COLO668 (cell line): ENCODE data around the gene GIT2.

Source experiments
- DNase-seq: peaks from one replicate; lab custom pipeline; 2025; ENCODE audit not compliant: unreplicated experiment; lab: John Stamatoyannopoulos, UW

The GIT2 gene

DNA sequence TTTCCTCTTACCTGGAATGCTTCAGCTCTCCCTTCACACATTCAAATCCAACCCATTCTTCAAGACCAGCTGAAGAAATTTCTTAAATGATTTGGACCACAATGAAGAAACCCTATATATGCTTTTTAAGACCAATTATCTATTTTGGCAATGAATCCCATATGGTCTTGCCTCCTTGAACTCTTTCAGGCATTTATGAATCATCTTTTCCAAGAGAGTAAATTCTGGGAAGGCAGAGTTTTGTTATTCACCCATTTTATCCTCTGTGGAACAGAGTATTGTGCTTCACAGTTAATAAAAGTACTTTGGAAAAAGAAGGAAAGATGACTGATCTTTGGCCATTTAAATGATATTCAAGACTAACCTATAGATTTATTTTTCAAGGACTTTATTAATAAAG is 14.0 kb downstream of the GIT2 start:
- no peak for DNase-seq

DNA sequence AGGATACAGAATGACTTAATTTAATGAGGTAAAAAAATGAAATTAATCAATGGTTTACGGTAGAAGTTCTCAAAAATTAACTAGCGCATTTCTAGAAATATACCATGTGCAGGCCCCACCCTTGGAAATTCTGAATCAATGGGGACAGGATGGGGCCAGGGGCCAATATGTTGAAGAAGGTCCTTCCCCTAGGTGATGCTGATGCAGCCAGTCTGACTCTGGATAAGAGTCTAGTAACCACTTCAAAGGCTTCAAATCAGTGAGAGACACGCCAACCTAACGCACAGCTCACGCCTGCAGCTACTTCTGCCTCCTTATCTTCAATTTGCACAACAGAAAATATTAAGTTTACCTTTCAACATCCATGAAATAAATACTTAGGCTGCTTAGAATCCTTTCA is 14.9 kb downstream of the GIT2 start:
- no peak for DNase-seq

- DNase-seq: no peak
Observed at GRCh38 chr12:109972821-109973220, 23.3 kb downstream of the GIT2 start.

DNA sequence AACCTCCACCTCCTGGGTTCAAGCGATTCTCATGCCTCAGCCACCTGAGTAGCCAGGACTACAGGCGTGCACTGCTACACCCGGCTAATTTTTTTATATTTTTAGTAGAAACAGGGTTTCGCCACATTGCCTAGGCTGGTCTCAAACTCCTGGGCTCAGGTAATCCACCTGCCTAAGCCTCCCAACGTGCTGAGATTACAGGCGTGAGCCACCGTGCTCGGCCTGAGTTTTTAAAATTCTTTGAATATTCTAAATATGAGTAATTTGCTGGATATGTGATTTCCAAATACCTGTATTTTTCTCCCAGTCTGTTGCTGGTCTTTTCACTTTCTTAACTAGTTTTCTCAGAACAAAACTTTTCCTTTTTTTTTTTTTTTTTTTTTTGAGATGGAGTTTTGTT is 27.4 kb downstream of the GIT2 start:
- DNase-seq: no peak

GRCh38 chr12:109968032-109968420 is 28.1 kb downstream of the GIT2 start:
- DNase-seq: no peak

DNA sequence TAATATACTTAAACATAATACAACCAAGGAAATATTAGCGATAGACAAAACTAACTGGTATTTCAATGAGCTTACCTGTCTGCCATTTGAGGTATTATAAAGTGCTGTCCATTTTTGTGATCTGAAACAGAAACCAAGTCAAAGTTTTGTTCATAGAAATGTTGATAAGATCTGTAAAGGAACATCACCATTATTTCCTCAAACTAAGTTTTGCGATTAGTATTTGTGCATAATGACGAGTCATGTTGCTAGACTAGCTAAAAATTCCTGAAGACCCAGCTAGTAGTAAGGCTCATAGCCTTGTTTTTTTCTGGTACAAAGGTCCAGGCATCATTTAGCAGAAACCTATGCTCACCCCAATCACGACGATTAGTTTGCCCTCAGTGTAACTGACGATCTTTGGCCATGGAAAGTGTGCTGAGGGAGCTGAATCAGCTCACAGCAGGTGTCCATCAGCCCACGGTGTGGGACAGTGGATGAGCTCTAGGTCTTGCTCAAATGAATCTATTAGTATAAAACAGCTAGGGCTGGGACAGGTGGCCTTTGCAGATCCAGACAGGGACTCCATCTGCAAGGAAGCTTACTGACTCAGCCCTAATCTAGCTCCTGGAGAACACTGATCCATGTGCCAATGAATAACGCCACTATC is 28.7 kb downstream of the GIT2 start:
- no peak for DNase-seq

DNA sequence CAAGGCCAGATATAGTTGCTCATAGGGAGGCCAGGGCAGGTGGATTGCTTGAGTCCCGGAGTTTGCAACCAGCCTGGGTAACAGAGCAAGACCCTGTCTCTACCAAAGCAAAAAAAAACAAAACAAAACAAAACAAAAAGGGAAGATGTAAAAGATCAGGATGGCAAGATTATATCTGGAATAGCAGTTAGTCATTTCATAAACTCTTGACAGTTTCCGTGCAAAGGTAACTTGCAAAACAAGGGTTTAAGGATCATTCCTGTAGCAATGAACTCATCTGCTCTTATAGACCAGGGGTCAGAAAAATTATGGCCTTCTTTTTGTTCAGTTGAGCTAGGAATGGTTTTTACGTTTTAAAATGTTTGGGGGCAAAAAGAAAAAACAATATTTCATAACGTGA is 29.6 kb downstream of the GIT2 start:
- DNase-seq: no peak

- DNase-seq: no peak
Observed at GRCh38 chr12:109963743-109964429, 32.3 kb downstream of the GIT2 start.

DNA sequence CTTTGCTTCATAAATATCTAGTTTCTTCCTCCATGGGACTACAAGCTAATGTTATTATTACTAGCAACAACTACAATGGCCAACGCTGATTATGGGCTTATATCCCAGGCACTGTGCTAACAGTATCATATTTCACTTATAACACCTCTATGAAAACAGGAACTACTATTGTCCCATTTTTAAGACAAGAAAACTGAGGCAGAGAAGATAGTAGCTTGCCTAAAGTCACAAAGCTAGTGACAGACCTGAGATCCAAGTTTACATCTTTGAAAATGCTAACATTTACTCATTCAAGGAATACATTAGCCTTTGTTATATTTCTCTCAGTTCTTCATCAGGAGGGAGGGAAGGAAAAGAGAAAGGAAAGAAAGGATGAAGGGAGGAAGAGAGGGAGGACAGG is 32.8 kb downstream of the GIT2 start:
- DNase-seq: no peak

DNA sequence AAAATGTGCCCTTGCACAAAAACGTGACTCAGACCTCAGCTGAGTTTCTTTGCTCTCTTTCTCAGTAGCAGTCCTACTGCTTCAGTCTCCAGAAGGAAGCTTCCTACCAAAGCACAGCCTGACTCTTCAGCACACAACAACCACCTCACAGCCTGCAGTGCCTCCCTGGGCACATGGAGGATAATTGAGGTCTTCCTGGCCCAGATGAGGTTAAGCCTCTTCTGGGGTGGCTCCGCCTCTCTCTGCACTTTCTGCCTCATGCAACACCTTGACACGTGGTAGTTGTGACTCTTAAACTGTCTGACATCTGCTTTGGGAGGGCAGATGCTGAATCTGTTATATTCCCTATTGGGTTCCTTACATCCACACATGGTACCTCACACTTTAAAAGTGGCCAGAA is 33.8 kb downstream of the GIT2 start:
- no peak for DNase-seq

DNA sequence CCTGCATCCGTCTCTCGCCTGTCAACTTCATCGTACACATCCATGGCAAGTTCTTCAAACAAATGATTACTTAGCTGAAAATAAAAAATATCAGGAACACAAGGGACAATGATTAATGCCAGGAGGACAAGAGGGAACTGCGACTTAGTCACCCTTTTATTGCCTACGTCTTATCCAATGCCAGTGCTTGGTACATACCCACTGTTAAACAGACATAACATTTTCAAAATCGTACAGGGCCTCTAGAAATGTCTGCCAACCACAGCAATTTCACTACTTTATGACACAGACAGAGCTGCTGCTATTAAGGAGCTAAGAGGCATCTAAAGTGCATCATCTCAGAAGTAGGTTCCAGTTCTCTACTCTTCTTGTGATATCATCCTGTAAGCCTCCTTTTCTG is 34.6 kb downstream of the GIT2 start:
- DNase-seq: no peak

- DNase-seq: no peak
Observed at GRCh38 chr12:109961201-109961600, 35.0 kb downstream of the GIT2 start.

DNA sequence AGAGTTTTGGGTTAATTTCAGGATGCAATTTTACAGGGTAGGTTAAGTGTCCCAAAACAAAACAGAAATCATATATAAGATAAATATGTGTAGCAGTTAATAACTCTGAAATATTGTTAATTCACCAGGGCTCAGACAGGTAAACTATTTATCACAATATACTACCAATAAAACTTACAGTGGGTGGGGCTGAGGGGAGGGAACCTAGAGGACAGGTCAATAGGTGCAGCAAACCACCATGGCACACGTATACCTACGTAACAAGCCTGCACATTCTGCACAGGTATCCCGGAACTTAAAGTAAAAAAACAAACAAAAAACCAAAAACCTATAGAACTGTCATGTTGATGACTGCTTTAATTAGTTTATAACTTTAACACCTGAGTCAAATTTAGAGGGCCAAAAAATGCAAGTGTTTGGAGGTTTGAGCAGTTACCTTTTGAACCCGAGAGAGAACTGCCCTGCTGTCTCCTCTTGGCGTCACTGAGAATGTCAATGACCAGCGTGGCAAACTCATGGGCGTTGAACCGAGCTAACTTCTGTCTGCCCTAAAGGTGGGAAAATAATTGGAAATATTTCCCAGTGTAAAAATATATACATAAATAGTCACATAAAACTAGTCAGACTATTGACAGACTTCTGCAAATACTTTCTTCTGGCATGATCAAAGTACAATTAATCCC is 36.6 kb downstream of the GIT2 start:
- DNase-seq: no peak

DNA sequence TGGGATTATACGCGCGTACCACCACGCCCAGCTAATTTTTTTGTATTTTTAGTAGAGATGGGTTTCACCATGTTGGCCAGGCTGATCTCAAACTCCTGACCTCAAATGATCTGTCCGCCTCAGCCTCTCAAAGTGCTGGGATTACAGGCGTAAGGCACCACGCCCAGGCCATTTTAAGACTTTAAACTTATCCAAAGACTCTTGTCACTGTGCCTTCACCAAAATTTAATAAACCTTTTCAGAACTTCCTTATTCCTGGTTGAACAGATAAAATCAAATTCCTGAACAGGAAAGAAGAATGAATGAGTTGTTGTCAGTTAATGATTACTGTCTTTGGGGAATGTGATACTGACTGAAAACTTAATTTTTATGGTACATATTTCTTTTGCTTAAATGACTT is 37.8 kb downstream of the GIT2 start:
- DNase-seq: no peak

- DNase-seq: no peak
Observed at GRCh38 chr12:109953656-109954055, 42.5 kb downstream of the GIT2 start.

GRCh38 chr12:109952873-109953272 is 43.3 kb downstream of the GIT2 start:
- no peak for DNase-seq

DNA sequence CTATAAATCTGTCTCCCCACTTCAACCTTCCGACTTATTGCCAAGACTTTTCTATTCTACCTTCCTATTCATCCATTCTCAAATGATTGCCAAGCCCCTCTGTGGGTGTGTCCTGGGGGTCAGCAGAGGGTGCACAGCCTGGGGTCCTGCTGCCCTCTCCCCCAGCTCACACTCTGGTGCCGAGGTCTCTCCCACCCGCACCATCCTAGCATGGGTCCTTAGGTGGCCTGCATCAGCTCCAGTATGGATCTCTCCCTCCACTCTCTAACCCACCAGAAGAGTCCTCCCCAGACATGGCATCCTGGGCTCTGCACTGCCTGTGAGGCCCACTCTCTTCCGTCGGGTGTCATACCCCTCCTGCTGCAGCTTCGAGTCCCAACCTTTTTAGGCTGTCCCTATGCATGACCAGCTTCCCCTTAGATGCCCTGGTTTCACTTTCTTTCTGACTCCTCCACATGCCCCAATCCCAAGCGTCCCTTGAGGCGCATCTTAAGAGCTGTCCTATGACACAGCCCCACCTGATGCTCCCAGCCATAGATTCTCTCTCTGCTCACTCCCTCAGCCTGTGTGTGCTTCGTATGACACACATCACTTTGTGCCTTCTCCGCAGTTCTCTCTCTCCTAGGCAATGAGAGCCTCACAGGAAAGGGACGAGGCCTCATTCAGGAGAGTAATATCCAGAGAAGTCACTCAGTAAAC is 43.9 kb downstream of the GIT2 start:
- DNase-seq: no peak

- peak; percentile 34 for DNase-seq
Observed at GRCh38 chr12:109951751-109952150, 44.4 kb downstream of the GIT2 start.

DNA sequence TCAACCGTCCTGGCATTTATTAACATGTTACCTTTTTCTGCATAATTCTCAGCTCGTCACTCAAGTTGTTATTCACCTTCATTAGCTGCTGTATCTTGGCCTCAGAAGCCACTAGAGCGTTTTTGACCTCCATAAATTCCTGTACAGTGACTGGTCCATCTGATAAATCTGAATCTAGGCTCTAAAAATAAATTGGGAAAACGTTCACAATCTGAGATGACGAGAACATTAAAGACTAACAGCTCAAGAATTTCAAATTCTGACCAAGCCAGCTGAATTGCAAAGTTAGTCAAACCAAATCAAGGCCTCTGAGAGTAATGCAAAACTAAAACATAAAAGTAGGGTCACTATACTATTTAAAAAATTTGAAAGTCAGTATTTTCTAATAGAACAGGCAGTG is 45.0 kb downstream of the GIT2 start:
- no peak for DNase-seq

- DNase-seq: no peak
Observed at GRCh38 chr12:109950625-109951024, 45.5 kb downstream of the GIT2 start.

DNA sequence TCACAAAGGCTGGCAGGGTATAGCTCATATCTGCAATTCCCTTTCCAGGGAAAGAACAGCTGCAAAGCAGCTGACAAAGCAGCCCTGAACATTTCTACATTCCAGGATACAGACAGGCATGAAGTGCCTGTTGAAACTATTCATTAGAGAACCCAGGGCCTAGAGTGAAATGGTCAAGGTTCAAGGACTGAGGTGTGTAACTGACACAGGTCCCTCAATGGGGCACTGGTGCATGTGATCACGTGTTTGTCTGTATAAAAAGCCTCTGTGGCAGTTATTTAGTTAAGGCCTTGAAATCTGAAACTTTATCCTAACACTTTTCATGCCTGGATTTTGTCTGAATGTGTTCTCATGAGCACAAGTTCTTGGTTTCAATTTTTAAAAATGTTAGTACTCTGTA is 47.1 kb downstream of the GIT2 start:
- DNase-seq: peak; percentile 77

GRCh38 chr12:109948368-109948767 is 47.8 kb downstream of the GIT2 start:
- no peak for DNase-seq
